CD4-positive, alpha-beta T cell treated with Interleukin-15 for 1 hour (primary cell): ENCODE data around the gene ARMC7.

Source experiments
- DNase-seq: peaks from one replicate; pipeline ENCODE4 v3.0.0-alpha.2; 2020

The ARMC7 gene

DNA sequence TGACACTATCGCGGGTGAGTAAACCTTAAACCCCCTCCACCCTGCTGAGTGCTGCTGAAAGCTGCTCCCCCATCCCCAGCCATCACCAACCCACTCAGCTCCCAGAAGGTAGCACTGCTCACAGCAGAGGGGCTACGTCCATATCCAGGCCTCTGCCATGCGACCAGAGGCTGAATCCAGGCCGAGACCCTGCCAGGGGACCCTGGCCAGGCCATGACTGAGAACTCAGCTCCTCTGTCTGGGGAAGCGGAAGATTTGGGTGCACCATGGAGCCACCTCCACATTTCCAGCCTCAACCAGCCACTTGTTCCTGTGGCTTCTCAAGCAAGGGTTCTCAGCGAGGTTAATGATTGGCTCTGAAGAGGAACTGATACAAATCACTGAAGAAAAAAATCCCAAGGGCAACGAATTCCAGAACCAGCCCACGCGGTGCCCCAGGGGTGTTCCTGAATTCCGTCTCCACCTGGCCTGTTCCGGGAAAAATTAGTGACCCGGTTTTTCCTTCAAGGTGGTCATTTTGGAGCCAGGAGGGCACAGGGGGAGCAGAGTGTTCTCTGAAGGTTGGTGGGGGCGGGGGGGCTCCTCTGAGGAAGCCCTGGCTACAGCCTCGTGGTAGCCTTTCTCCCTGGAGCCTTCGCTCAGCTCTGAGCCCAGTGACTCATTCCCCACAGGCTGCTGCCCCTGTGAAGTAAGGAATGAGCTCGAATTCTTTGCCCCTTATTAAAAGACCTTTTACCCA is 31.3 kb upstream of the ARMC7 start:
- DNase-seq = no peak

DNA sequence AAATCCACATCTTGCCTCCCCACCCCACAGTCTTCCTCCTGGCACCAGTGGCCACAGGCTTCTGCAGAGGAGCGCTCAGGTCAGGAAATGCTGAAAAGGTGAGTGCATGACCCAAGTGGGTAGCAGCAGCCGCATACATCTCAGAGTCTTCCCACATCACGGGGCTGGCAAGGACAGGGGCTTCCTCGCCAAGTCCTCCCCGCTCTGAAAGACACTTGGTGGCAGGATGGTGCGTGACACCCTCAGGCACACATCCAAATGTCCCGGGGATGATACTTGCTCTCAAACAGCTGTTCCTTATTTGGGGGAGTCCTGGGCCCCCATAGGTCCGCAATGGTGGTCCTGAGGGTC is 30.8 kb upstream of the ARMC7 start:
- no peak for DNase-seq

DNA sequence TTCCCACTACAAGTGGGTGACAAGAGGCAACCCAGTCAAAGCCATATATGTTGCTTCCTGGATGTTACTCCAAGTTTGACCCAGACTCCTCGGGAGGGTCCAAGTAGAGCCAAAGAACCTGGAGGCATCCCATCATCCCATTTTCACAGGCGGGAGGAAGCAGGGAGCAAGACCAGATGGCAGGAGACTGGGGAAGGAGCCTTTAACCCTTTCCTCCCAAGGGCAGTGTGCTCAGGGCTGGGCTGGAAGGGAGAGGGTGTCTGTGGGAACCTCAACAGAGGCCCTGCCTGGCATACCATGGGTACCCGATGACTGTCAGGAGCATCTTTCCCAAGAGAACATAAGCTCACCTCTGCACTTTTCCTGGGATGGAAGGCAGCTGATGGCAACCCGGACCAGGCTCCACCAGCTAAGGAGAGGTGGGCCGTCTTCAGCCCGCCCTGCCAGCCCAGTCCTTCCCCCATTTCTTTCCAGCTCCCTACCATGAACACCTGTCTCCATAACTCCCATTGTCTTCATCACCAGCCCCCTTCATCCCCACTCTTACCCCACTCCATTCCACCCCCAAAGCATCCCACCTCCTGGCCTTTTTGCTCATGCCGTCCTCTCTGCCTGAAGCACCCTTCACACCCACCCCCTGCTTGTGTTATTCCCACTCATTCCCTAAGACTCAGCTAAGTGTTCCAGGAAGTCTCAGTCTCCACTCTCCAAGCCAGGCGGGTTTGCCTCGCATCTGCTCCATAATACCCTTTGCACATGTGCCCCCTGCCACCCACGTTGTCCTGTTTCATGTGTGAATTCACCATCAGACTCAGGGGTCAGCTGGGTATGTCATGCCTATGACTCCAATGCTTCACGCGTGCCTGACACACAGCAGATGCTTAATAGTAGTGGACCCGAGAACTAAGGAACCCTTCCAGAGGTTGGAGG is 27.9 kb upstream of the ARMC7 start:
- no peak for DNase-seq

DNA sequence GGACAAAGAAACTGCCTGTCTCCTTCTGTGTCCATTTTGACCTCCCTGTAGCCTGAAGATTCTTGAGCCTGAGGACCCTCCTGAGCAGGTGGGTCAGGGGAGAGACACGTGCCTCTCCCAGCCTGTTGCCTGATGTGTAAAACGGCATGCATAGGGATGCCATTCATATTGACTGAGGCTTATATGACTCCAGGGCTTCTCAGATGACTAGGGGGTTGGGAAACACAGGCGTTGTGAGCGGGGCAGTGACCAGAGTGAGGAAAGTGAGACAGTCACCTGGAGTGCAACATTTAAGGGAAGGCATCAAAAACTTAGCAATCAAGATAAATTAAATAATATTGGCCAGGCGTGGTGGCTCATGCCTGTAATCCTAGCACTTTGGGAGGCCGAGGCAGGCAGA is 27.1 kb upstream of the ARMC7 start:
- DNase-seq = no peak

DNA sequence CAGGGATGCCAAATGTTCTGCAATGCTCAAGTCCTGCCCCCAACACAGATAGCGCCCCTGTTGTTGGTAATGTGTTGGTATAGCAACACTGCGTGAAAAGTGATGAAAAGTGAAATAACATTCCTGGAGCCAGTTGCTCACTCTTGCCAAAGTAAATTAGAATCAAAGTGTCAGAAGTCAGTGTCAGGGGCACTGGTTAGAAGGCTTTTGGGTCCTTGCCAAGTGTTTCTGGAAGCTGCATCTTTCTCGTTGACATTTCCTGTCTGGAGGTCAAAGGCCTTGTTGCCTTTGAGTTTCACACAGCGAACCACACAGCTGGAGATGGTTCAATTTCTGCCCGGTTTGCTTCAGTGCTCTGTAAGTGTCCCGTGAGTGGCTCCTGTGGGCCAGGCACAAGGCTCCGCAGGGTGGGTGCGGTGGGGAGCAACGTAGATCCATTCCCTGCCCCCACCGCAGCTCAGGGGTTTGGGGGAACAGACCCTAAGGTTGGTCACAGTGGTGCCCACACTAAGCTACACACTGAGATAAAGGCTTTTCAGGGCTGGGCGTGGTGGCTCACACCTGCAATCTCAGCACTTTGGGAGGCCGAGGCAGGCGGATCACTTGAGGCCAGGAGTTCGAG is 25.6 kb upstream of the ARMC7 start:
- no peak for DNase-seq

DNA sequence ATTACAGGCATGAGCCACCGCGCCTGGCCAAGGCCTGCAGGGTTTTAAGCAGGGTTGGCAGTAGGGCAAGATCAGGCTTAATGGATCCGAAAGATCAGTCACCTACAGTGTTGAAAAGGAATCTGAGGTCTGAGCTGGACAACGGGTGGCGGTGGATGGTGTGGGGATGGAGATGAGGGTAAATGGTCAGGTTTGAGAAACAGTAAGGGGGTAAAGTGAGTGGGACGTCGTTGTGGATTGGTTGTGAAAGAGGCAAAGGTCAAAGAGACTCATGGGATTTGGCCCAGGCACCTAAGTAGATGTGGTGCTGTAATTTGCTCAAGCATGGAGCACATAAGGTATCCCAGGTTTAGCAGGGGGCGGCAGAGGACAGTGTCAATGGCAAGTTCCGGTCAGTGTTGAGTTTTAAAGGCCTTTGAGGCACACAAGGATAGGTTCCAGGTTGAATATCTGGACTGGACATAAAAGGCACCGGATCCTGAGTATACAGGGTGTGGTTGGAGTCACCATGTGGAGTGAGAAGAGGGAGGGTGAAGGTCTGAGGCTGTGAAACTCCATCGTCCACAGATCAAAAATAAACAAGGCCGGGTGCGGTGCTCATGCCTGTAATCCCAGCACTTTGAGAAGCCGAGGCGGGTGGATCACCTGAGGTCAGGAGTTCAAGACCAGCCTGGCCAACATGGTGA is 23.1 kb upstream of the ARMC7 start:
- no peak for DNase-seq

- DNase-seq = no peak
Observed at GRCh38 chr17:75087182-75087557, 22.6 kb upstream of the ARMC7 start.

DNA sequence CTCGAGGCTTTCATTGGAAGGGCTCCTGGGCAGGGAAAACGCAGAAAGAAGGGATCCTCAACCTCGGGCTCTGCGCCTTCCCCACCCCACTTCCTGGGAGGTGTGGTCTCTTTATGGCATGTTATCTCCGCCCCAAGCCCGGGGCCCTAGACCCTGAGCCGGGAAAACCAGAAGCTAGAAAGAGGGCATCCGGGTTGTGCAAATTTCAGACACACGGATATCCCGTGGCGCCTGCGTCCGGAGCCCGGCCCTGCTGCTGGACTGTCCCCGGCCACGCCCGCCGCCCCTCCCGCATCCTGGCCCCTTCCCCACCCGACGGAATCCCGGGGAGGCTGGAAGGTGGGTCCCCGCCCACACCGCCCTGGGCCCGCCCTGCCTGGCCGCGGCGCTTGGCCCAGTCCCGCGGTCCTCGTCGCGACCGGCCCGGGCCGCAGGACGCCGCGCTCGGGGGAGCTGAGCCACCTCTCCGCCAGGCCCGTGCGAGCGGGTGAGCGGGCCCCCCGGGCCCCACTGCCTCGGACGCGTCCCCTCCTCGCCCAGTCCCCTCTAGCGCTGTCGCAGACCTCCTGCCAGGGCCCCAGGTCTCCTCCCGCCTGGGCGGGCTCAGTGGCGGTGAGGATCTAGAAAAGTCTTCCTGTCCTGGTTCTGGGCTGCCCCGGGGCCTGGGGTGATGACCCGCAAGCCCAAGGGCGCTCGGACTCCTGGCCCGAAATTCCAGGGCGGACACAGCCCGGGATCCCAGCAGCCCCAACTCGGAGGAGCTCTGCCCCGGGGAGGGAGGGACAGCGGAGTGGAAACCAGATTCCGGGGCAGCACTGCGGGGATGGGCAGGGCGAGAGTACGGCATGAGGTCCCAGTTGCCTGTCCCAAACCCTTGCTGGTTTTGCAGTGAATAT is 22.0 kb upstream of the ARMC7 start, which contains the start of gene SLC16A5:
Gene SLC16A5 (plus strand): TSS at position 397 of the 896 bp plus-strand sequence. CDS start 5,683 bp downstream, outside the sequence.
- DNase-seq = peak; percentile 77

- DNase-seq = peak; percentile 35
Observed at GRCh38 chr17:75088465-75089417, 21.0 kb upstream of the ARMC7 start.

DNA sequence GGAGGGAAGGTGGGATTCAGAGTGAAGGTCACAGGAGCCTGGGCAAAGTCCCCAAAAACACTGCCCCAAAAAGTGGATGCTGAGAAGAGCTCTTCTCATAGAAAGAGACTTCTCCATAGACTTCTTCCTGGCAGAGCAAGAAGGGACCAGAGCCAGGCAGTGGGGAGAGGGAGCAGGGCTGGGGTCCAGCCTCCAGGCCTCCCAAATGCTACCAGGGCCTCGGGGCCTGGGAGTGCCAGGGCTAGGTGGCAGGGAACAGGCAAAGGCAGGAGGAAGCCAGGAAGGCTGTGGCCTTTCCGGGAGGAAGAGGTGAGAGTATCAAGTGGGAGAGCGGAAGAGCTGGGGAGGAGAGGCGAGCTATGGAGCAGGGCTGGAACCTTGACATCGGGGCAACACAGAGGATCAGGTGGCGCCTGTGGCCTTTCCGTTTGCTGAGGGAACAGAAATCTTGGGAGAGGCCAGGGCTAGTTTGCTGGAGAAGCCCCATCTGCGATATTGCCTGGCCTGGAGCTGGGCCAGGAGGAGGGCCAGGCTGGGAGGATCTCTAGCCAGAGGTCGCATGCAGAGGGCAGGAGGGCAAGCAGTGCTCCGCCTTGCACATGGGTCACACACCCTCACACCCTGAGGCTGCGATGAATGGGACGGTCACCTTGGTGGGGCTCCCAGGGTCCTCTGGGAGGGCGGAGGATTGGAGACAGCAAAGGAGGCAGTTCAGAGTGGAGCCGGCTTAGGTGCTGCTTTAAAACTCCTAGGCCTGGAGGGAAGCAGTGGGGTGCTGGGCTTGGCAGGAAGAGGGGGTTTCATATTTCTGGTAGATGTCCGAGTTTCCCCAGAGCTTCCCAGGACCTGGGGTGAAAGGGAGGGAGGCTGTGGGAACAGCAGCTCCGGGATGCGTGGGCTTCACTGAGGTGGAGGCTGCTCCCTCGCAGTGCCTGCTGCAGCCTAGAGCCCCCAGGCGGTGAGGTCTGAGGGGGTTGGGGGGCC is 18.6 kb upstream of the ARMC7 start:
- DNase-seq = no peak

- no peak for DNase-seq
Observed at GRCh38 chr17:75091855-75092327, 17.9 kb upstream of the ARMC7 start.

- no peak for DNase-seq
Observed at GRCh38 chr17:75093548-75094158, 16.1 kb upstream of the ARMC7 start.

DNA sequence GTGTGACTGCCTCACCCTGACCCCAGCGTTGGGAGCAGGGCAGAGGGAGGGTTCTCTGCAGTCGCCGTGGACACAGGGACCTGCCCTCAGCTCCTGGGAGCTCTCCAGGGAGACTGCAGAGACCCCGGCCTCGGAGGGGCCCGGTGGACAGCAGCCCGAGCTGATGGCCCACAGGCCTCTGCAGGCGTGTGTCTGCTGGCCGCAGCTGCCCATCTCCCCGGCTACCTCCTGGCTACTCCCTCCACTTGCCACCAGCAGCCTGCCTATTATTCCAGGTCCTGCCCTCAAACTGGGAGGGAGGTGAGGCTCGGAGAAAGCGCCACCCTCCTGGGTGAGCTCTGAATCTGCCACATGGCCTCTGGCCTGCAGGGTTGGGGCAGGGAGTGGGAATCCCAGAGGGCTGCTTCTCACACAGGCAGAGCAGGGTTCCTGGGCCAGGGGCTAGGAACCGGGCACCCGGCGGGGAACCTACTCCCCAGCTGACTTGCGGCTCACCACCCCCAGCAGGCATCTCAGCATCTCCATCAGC is 14.8 kb upstream of the ARMC7 start:
- no peak for DNase-seq

- DNase-seq = peak; percentile 72
Observed at GRCh38 chr17:75096082-75096625, 13.6 kb upstream of the ARMC7 start.

DNA sequence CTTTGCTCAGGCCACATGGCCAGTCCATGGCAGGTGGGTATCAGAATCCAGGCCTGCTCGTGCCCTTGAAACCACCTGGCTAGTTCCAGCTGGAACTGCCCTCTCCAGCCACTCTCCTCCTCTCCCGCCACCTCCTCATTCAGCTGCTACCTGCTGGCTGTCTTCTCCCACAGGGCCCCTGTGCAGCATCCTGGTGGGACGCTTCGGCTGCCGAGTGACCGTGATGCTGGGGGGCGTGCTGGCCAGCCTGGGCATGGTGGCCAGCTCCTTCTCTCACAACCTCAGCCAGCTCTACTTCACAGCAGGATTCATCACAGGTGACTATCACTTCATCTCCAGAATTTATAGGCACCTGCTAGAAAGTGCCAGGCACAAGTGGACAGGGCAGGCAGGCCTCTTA is 11.9 kb upstream of the ARMC7 start:
- DNase-seq = no peak

DNA sequence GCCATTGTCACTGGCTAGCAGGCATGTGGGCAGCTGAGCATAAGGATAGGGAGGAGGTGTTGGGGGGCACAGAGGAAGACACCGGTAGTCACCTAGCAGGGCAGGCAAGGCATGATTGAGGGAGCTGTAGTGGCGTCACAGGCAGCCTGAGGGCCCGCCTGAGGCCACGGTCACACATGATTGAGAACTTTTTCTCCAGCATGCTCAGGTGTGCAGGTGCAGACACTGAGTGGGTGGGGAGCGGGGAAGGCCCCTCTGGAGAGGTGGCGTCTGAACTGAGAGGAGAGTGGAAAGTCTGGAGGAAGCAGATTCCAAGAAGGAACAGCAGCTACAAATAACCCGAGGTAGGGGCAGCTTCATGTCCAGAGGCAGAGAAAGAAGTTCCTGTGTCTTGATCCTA is 10.9 kb upstream of the ARMC7 start:
- no peak for DNase-seq

DNA sequence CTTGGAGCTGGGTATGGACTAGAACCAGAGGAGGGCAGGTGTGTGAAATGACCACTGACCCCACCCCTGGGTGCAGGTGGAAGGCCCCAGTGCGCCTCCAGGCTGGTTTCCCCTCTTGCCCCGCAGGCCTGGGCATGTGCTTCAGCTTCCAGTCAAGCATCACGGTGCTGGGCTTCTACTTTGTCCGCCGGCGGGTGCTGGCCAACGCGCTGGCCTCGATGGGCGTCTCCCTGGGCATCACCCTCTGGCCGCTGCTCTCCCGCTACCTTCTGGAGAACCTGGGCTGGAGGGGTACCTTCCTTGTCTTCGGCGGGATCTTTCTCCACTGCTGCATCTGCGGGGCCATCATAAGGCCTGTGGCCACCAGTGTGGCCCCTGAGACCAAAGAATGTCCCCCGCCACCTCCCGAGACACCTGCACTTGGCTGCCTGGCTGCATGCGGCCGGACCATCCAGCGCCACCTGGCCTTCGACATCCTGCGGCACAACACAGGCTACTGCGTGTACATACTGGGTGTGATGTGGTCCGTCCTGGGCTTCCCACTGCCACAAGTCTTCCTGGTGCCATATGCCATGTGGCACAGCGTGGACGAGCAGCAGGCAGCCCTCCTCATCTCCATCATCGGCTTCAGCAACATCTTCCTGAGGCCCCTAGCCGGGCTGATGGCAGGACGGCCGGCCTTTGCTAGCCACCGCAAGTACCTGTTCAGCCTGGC is 9.7 kb upstream of the ARMC7 start:
- no peak for DNase-seq

GRCh38 chr17:75102385-75102821 is 7.4 kb upstream of the ARMC7 start:
- DNase-seq = peak; percentile 56
